IPS-15b (cell line): ENCODE results near the gene AGPAT1.

Experiments
- H3K27me3 ChIP-seq: one replicate; pipeline ENCODE4 v1.6.1; 2013; ENCODE audit warnings: low read length; ENCODE audit not compliant: control insufficient read depth, insufficient read depth
- H3K36me3 ChIP-seq: one replicate; pipeline ENCODE4 v1.6.1; 2013; ENCODE audit warnings: low read length; ENCODE audit not compliant: control insufficient read depth, insufficient read depth
- H3K4me1 ChIP-seq: one replicate; pipeline ENCODE4 v1.6.1; 2013; ENCODE audit warnings: mild to moderate bottlenecking, low read length; ENCODE audit not compliant: control insufficient read depth, insufficient read depth
- H3K4me3 ChIP-seq: one replicate; pipeline ENCODE4 v1.5.1; 2013; ENCODE audit warnings: low read depth, low read length
- H3K9ac ChIP-seq: one replicate; pipeline ENCODE4 v1.6.1; 2013; ENCODE audit warnings: low read depth, mild to moderate bottlenecking, low read length
- H3K9me3 ChIP-seq: one replicate; pipeline ENCODE4 v1.6.1; 2013; ENCODE audit warnings: mild to moderate bottlenecking, low read length; ENCODE audit not compliant: control insufficient read depth, insufficient read depth

The AGPAT1 gene

DNA sequence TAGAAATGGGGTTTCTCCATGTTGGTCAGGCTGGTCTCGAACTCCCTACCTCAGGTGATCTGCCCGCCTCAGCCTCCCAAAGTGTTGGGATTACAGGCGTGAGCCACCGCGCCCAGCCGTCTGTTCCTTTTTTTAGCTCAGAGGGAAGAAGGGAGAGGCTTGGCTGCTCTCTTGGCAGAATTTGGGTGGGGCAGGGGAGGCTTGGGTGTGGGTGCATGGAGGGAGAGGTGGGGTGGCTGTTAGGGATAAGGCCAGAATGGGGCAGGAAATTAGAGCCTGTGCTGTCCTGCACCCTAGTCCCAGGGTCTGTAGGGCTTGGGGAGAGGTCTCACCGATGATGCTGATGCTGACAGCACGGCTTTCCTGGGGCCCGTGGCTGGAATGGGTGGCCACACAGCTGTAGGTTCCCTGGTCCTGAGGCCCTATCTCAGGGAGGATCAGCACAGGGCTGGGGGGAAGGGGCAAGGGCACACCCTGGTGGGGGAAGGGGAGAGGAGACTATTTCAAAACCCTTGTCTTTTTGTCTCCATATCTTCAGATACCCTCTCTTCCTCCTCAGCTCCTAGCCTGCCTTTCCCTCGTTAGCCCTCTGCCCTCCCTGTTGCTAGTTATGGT is 6.1 kb upstream of the AGPAT1 start:
- Histone ChIP-seq H3K27me3 (no peaks in the 10 kb centered on the region), H3K9ac (no peak overlapping the region), H3K4me1 (peaks cover 5% of the 10 kb centered on the region), H3K36me3 (peaks cover 26% of the 10 kb centered on the region), H3K4me3 (no peak overlapping the region), H3K9me3 (no peaks in the 10 kb centered on the region)

- no peaks in the 10 kb centered on the region for H3K27me3 ChIP-seq
- H3K9ac ChIP-seq = no peak overlapping the region
- H3K9me3 ChIP-seq = no peaks in the 10 kb centered on the region
- peaks cover 5% of the 10 kb centered on the region for H3K4me1 ChIP-seq
- H3K36me3 ChIP-seq = peaks cover 25% of the 10 kb centered on the region
- no peak overlapping the region for H3K4me3 ChIP-seq
Measured at GRCh38 chr6:32181148-32181702, 5.3 kb upstream of the AGPAT1 start.

- H3K9me3 ChIP-seq = no peaks in the 10 kb centered on the region
- no peak overlapping the region for H3K9ac ChIP-seq
- H3K4me3 ChIP-seq = peak overlapping the region; percentile 95
- H3K36me3 ChIP-seq = peaks cover 25% of the 10 kb centered on the region
- H3K27me3 ChIP-seq = no peaks in the 10 kb centered on the region
- H3K4me1 ChIP-seq = peaks cover 5% of the 10 kb centered on the region
Measured at GRCh38 chr6:32179766-32180405, 4.0 kb upstream of the AGPAT1 start.

DNA sequence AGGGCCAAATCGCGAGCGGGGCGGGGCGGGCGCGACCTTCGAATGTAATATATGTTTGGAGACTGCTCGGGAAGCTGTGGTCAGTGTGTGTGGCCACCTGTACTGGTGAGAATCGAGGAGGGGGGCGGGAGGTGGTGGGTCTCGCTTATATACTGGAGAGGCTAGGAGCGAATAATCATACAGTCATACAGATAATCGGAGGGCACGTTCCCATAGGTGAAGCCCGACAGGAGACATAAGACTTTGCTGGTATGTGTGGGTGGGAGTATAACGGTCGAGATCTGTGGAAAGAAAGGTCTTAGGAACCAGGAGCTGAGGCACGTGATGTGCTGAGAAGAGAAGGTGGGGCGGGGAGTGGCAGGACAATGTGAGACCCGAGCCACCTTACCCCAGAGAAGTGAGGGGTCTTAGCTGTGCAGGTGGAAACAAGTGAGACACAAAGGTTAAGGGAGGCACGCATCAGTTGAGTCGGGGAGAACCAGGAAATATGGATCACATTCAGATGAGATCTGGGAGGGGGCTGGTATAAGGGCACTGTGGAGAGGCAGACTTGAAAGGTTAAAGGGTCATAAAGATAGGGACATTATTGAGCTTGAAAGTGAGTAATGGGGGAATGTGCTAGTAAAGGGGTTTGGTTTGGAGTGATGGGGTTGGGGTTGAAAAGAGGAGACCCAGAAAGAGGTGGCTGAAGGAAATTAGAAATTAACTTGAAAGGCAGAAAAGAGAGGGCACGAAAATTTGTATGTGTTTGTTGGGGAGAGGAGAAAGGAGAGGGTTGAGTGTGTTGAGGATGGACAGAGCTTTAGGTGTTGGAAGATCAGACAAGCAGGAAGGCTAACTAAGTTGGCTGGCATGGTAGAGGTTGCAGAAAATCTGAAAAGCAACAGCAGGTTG is 2.9 kb upstream of the AGPAT1 start:
- Histone ChIP-seq H3K27me3 (no peaks in the 10 kb centered on the region), H3K9me3 (no peaks in the 10 kb centered on the region), H3K4me3 (peak overlapping the region; percentile 95), H3K9ac (peak overlapping the region; percentile 77), H3K36me3 (peaks cover 25% of the 10 kb centered on the region), H3K4me1 (peaks cover 5% of the 10 kb centered on the region)

DNA sequence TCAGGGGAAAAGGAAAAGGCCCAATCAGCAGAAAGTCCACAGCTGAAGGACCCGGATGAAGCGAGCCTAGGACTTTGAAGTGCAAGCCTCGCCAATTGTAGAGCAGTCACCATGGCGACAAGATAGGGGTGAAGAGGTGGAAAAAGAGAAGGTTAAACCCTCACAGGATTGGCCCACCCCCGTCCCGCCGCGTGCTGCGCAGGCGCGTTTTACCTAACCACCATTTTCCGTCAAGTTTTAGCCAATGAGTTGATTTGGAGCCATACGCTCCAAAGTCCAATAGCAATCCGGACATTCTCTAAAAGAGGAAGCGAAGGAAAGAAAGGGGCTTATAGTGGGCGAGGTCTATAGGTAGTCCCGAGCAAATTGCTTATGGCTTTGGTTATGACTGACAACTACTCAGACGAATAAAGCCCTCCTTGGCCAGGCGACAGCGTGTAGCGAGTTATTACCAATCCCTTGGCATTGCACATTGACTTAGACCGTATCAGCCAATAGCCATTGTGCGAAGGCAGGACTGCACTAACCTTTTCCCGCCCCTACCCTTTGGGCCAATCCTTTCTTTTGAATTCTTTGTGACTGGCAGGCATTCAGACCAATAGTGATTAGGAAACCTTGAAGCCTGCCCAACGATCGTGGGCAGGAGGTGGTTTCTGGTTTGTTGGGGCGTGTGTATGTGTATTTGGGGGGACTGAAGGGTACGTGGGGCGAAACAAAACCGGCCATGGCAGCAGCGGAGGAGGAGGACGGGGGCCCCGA is 2.1 kb upstream of the AGPAT1 start, which contains the start of gene RNF5:
Gene RNF5, plus strand, starts transcription at position 618 of the 759 bp plus-strand sequence. Its CDS starts 107 bp downstream, at position 725.
- H3K9me3 ChIP-seq = no peaks in the 10 kb centered on the region
- H3K9ac ChIP-seq = peak within 1 kb of the TSS; percentile 93
- peaks cover 25% of the 10 kb centered on the region for H3K36me3 ChIP-seq
- H3K27me3 ChIP-seq = no peaks in the 10 kb centered on the region
- H3K4me3 ChIP-seq = peak within 1 kb of the TSS; percentile 95
- H3K4me1 ChIP-seq = peaks cover 10% of the 10 kb centered on the region

DNA sequence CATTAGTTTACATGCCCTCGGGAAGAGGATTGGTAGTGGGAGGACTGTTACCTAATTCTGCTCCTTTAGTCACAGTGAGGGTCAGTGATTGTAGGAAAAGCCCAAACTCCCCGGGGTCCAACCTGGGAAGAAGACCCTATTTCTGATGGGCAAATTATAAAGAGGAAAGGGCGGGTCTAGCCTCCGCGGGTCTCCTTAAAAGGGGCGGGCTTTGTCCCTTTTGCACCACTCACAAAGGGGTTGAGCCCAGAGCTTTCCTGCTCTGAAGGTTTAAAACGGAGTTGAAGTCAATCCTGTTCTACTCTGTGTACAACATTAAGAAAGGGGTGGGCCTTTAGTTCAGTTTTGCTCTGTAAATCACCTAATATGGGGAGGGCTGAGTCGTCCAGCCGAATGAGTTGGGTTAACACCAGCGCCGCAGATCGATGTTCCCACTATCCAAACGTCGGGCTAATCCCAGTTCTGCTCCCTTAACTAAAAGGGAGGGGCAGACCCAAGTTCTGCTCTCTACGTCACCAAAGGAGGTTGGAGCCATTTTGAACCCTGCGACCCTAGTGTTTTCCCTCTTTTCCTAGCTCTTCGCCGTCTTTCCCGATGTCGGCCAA is 1.4 kb upstream of the AGPAT1 start:
- H3K36me3 ChIP-seq = peaks cover 18% of the 10 kb centered on the region
- peaks cover 10% of the 10 kb centered on the region for H3K4me1 ChIP-seq
- no peaks in the 10 kb centered on the region for H3K9me3 ChIP-seq
- H3K4me3 ChIP-seq = peak overlapping the region; percentile 95
- H3K27me3 ChIP-seq = no peaks in the 10 kb centered on the region
- H3K9ac ChIP-seq = peak overlapping the region; percentile 93

DNA sequence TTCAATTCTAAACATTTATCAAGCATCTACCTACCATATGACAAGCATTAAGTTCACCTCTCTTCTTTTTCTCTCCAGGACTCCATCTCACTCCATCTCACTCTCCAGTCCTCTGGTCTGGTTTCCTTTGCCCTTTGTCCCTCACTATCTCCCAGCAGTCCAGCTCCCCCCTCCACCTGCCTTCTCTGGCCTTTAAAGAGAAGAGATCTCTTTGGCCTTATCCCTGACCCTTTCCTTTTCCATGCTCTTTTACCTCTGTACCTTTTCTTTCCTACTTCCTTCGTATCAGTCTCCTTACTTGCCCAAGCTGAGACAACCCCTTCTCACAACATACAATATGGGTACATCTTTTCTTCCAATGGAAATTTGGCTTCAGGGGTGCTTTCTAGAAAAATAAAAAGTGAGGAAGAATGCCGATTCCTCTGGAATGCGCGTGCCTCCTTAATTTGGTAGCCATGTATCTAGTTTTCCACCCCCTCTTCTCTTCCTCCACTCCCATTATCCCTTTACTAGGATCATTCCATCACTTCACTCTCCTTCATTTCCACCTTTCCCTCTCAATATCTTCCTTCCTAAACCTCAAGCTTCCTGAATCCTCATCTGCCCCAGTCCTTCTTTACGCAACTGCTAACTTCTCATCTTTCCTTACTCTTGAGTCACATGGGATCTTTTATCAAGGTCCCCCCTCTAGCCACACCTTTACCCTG is 745 bp upstream of the AGPAT1 start:
- peaks cover 10% of the 10 kb centered on the region for H3K4me1 ChIP-seq
- H3K9ac ChIP-seq = peak overlapping the region; percentile 93
- peaks cover 14% of the 10 kb centered on the region for H3K36me3 ChIP-seq
- H3K9me3 ChIP-seq = no peaks in the 10 kb centered on the region
- H3K27me3 ChIP-seq = no peaks in the 10 kb centered on the region
- peak overlapping the region; percentile 95 for H3K4me3 ChIP-seq

DNA sequence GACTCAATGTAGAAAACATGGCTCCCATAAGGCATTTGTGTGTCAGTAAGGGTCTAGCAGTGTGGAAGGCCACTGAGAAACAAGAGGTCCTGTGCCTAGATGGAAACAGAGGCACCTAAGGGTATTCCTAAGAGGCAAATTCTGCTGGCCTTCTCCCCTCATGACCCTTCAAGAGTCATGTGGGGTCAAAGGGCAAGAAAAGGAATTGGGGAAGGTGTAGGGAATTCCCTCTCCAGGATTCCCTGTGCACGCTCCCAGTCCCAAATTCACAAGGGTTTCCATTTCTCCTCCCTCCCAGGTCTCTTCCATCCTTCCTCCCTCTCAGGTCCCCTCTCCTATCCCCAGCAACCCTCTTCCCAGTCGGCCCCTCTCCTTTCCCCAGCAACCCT is 568 bp downstream of the AGPAT1 start:
- Histone ChIP-seq H3K27me3 (no peaks in the 10 kb centered on the region), H3K9ac (peak overlapping the region; percentile 87), H3K4me1 (peaks cover 10% of the 10 kb centered on the region), H3K36me3 (peaks cover 14% of the 10 kb centered on the region), H3K9me3 (no peaks in the 10 kb centered on the region), H3K4me3 (peak overlapping the region; percentile 93)

GRCh38 chr6:32174416-32174815 is 1.5 kb downstream of the AGPAT1 start:
- Histone ChIP-seq H3K4me1 (peaks cover 9% of the 10 kb centered on the region), H3K9me3 (no peaks in the 10 kb centered on the region), H3K4me3 (peak overlapping the region; percentile 93), H3K36me3 (peaks cover 17% of the 10 kb centered on the region), H3K9ac (no peak overlapping the region), H3K27me3 (no peaks in the 10 kb centered on the region)

DNA sequence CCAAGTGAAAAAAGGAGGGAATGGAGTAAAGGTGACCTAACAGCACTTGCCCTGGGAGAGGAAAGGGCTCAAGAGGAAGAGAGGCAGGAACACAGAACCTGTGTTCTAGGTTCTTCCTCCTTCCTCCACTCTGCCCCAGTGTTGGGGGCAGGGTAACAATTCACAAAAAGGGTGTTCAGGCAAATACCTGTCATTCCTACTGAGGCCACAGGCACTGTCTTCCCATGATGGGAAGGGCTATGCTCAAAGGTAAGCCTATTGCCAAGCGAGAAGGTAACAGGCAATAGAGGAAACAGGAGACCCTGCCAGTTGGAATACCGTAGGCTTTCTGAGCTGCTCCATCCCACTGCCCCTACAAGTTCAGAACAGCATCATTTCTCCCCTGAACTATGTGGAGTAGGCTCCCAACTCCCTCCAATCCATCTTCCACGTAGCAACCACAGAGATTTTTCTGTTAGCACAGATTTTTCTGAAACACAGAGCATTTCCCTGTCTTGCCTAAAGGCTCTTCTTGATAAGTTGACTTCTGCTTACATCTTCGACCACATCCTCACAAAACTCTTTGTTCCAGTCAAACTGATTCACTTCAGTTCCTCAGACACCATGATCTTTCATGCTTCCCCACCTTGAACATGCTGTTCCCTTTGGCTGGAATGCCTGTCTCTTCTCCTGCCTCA is 2.7 kb downstream of the AGPAT1 start:
- Histone ChIP-seq H3K4me1 (peaks cover 5% of the 10 kb centered on the region), H3K27me3 (no peaks in the 10 kb centered on the region), H3K9ac (no peak overlapping the region), H3K9me3 (no peaks in the 10 kb centered on the region), H3K36me3 (peaks cover 21% of the 10 kb centered on the region), H3K4me3 (no peak overlapping the region)
